HG03103 (cell line): ENCODE results near the gene RITA1.

Experiments
- ATAC-seq: cut with Tn5 transposase; IDR thresholded peaks from one replicate; pipeline ENCODE4 v1.9.1; 2021; ENCODE audit warnings: low read depth; ENCODE audit not compliant: unreplicated experiment

Gene RITA1

DNA sequence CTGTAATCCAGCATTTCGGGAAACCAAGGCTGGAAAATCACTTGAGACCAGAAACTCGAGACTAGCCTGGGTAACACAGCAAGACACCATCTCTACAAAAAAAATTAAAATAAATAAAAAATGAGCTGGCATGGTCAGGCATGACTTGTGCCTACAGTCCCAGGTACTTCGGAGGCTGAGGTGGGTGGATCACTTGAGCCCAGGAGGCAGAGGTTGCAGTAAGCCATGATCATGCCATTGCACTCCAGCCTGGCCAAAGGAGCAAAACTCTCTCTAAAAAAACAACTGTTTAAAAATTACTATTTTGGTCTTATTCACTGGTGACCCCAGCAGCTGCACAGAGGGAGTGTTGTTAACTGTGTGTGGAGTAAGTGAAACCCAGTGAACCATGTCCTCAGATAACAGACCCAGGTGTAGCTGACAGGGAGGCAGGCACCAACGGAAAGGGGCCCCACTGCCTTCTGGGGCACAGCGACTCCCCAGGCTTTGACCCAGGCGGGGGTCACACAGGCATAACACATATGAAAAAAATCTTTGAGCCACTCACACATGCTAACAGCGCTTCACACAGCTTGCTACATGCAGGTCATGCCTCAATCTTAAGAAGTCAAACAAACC, 12.3 kb upstream of the RITA1 start:
- no peak for ATAC-seq

DNA sequence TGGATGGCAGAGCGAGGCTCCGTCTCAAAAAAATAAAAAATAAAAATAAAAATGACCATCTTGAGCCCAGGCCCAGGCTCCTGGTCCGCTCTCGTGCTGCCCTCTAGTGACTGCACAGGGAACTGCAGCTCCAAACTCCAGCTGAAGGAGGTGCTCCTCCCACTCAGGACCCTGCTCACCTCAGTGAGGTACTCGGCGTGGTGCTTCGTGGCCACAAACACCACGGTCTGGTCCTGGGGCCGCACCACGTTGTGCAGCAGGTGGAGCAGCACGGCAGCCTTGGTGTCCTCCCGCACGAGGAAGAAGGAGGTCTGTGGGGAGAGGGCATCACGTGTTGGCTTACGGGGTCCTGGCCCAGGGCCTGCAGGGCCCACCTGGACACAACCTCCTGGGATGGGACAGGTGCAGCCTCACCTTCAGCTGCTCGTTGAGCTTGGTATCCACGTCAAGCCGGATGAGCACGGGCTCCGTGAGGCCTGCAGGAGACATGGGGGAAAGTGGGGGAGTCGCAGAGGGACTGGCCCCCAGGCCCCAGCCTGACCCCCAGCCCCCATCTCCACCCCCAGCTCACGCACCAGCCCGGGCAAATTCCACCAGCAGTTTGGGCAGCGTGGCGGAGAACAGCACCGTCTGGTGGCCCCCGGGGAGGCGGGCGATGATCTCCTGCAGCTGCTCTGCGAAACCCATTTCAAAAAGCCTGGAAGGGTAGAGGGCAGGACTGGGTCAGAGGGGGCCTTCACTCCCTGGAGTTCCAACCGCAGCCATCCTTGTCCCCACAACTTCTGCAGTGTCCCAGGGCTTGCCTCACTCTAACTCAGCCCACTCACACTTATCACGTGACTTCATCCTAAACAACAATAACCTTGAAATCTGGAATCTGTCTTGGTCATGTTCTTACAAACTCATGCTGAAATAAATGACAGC, 10.8 kb upstream of the RITA1 start:
- no peak for ATAC-seq

DNA sequence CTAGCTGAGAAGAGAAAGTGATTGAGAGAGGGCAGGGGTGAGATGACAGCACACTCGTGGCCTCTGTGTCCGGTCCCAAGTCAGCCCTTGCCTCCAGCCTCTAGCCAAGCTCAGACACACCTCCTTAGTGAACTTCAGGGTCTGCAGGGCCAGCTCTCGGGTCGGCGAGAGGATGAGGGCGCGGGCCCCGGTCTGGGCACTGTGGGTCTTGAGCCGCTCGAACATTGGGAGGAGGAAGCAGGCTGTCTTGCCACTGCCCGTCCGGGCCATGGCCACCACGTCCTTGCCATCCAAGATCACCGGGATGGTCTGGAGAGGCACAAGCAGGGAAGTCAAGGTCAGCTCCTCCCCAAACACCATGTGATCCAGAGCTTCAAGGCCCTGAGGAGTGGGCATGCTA, 6.5 kb upstream of the RITA1 start:
- no peak for ATAC-seq

DNA sequence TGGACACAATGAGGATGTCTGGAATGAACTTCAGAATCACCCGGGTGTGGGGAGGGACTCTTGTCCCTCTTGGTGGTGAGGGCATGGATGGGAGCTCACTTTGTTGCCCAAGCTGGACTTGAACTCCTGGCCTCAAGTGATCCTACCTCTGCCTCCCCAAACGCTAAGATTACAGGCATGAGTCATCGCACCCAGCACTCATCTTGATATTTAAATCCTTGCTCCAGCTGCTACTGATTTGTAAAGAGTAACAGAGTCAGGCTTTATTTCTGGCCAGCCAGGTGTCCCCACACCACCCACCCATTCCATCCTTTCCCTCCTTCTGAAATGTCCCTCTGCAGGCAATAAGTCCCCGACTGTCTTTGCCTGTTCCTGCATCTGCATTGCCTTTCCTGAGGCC, 5.2 kb upstream of the RITA1 start:
- no peak for ATAC-seq

DNA sequence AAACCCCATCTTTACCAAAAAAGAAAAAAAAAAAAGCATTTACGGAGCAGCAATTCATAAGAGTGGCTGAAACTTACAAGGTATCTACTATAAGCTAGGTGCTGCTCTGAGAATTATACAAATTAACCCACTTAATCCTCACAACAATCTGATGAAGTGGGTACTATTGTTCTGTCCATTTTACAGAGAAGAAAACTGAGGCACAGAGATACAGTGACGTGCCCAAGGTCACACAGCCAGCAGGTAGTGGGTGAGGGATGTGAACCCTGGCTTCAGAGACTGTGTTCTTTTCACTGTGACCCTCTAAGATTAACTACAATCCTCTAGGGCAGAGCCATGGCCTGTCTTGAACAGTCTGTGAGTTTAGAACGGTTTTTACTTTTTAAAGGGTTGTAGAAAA, 3.5 kb upstream of the RITA1 start:
- ATAC-seq: no peak

DNA sequence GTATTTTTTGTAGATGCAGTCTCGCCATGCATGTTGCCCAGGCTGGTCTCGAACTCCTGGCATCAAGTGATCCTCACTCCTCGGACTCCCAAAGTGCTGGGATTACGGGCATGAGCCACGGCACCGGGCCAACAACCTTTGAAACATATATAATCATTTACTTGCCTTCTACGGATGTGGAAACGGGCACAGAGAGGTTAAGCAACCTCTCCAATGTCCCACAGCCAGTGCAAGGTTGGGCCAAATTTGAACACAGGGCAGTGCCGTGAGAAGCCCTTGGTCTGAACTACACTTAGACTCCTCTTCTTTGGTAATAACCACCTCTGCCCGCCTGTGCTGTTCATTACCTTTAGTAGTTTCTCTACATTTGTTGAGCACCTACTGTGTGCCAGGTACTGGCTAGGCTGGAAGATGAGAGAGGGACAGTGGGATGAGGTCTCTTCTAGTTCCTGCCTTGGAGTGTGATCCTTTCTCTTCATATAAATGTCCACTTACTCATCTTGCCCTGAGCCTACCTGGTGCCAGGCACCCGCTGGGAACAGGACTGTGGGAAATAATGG, 2.4 kb upstream of the RITA1 start:
- ATAC-seq: no peak

DNA sequence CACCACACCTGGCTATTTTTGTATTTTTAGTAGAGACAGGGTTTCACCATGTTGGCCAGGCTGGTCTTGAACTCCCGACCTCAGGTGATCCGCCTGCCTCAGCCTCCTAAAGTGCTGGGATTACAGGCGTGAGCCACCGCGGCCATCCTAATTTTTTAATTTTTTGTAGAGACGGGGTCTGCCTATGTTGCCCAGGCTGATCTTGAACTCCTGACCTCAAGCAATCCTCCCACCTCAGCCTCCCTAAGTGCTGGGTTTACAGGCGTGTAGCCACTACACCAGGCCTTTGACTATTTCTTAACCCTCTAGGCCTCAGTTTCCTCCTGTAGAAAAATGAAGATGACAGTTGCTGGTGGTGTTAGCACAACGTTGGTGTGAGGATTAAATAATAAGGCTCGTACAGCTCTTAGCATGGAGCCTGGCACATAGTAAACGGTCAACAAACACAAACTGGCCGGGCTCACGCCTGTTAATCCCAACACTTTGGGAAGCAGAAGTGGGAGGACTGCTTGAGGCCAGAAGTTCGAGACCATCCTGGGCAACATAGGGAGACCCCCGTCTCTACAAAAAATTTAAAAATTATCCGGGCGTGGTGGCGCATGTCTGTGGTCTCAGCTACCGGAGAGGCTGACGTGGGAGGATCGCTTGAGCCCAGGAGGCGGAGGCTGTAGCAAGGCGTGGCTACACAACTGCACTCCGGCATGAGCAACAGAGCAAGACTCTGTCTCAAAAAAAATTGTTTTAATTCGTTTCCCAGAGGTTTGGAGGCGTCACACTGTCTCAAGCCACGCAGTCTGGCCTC, 1.2 kb upstream of the RITA1 start:
- peak; percentile 31 for ATAC-seq

DNA sequence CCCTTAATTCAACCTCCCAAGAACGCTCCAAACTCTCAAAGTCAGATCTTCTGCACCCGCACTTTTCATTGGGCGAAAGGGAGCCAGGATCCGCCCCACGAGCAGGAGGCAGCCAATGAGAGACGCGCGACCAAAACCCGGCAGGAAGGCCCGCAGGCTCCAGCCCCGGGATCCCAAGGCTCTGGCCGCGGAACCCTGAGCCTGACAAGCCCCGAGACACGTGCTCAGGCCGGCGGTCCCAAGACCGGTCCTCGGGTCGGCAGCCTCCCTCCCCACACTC, 681 bp upstream of the RITA1 start:
- peak; percentile 72 for ATAC-seq

DNA sequence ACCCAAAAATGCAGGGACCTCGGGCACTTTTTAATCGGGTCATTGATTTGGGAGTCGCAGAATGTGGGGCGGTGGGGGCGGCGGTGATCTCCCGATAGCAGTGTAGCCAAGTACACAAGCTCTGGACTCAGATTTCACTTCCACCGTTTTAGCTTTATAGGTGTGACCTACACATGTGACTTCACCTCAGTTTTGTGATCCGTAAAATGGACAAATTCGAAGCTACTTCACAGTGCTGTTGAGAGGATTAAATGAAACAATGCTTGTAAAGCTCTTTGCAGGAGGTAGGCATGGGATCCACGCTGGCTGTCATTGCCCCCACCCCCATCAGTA, 478 bp downstream of the RITA1 start:
- no peak for ATAC-seq

DNA sequence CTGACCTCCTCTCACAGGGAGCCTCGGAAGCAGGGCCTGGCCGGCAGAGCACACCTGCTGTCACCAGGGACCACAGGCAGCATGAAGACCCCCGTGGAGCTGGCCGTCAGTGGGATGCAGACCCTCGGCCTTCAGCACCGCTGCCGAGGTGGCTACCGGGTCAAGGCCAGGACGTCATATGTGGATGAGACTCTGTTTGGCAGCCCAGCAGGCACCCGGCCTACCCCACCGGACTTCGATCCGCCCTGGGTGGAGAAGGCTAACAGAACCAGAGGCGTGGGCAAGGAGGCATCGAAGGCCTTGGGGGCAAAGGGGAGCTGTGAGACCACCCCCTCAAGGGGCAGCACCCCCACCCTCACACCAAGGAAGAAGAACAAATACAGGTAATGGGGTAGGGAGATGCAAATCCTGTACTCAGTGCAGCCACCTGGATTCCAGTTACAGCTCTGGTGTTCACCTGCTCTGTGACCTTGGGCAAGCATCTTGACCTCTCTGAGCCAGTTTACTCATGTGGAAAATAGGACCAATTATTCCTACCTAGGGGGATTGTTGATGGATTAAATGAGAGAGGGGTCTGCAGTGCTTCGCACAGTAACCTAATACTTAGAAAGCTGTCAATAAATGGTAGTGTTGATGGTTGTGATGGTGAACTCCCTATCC, 1.3 kb downstream of the RITA1 start:
- no peak for ATAC-seq

DNA sequence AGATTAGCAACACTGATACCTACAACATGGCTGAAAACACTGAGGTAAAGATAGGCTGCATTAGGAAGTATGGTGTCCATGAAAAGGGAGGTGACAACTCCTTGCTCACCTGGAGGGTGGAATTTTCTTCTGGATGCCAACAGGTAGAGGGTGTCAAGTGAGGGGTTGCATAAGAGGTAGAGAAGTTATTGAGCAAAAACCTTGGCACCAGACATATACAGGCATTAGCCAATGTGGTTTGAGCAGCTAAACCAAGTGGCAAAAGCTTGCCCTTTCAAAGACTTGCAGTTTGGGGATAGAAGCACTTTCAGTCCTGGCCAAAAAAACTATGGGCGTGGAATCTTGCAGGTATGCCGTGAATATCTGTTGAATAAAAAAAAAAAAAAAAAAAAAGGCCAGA, 3.8 kb downstream of the RITA1 start:
- ATAC-seq: no peak

DNA sequence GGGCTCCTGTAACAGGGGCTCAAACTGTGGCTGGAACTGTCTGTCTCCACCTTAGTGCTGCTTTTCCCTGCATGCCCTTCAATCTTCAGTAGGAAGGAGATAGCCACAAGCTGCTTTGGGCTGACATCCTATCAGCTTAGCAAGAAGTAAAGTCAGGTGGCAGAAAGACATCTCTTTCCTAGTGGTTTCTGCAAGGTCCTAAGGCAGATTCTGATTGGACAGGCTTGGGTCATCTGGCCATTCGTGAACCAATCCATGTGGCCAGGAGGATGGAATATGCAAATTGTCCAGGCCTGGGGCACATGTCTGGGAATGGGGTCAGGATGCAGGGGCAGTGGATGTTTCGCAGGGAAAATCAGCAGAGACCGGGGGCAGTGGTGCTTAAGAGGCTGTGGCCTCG, 5.2 kb downstream of the RITA1 start:
- no peak for ATAC-seq

DNA sequence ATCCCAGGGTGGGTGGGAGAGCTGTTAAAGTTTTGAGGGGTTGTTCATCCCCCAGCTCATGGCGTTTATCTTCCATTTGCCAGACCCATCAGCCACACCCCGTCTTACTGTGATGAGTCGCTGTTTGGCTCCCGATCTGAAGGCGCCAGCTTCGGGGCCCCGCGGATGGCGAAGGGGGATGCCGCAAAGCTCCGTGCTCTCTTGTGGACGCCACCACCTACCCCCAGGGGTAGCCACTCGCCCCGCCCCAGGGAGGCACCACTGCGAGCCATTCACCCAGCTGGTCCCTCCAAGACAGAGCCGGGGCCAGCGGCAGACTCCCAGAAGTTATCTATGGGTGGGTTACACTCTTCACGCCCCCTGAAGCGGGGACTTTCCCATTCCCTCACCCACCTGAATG, 5.7 kb downstream of the RITA1 start:
- no peak for ATAC-seq

DNA sequence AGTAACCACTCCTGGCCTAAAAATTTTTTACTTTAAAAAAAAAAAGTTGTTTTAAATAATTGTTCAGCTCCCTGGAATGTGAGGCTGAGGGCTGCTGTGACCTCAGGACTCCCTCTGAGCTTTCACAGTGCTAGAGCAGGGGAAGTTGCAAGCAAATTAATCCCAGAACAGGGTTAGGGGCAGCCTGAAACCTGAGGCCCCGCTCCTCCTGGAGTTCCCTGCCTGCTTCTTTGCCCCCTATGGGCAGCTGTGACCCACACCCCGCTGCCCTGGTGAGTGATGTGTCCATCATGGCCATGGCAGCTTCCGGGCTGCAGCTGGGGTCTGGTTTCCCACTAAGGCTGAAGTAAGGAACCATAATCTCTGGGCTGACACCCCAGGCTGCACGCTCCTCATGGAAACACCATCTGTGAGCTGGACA, 9.5 kb downstream of the RITA1 start:
- ATAC-seq: no peak

DNA sequence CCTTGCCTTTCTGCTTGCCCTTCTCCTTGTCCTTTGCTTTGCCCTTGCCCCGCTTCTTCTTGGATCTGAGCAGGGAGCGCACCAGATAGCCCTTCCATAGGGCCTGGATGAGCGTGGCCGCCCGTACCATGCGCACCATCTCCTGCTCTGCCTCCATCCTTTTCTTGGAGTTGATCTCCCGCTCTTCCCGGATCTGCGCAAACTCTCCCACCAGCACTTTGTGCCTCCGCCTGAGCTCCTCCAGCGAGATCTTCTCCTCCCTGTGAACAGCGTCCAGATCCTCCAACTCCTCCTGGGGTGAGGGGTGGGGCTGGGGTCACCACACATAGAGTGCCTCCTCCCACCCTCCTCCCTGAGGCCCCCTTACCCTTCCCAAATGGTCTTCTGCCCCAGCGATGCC, 10.1 kb downstream of the RITA1 start:
- no peak for ATAC-seq

DNA sequence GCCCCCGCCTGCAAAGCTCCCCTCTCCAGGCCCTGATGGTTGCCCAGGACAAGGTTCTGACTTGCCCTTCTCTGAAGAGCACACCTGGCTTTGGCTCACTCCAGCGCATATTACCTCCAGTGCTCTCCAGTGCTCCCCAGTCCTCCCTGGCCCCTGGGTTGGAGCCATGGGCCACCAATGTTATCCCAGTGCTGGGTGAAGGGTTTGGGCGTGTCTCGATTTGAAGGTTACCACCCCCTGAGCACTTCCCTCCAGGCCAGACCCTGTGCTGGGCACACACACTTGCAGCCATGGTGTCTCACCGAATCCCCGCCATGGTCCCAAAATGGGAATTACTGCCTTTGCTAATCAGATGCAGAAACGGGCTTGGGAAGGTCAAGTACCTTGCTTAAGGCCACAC, 11.1 kb downstream of the RITA1 start:
- no peak for ATAC-seq

DNA sequence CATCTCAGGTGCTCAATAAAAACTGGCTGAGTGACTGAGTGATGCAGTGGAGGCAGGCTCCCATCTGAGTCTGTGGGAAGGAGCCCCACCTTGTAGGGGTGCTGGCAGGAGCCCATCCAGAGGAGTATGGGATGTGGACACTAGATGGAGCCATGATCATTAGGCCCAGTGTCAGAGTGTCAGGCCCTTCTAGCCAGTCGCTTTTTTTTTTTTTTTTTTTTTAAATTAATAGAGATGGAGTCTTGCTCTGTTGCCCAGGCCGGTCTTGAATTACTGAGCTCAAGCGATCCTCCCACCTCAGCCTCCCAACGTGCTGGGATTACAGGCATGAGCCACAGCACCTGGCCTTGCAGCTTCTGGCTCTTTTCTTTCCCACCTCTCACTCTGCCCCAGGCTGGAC, 11.5 kb downstream of the RITA1 start:
- no peak for ATAC-seq

DNA sequence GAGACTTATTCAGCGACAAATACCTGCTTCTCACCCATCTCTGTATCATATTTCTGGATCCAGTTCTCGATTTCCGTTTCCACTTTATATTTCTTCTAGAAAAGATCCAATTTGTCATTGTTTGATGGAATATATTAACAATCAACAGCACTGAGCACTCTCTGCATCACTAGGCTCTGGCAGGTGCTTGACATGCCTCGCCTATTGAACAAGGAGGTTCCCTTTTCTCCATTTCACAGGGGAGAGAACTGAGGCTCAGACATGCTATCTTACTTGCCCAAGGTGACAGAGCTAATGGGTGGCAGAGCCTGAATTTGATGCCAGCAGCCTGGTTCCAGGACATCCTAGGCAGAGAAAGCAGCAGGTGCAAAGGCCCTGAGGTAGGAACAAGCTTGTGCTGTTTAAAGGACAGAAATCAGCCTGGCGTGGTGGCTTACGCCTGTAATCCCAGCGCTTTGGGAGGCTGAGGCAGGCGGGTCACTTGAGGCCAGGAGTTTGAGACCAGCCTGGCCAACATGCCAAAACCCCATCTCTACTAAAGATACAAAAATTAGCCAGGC, 12.1 kb downstream of the RITA1 start:
- ATAC-seq: no peak

DNA sequence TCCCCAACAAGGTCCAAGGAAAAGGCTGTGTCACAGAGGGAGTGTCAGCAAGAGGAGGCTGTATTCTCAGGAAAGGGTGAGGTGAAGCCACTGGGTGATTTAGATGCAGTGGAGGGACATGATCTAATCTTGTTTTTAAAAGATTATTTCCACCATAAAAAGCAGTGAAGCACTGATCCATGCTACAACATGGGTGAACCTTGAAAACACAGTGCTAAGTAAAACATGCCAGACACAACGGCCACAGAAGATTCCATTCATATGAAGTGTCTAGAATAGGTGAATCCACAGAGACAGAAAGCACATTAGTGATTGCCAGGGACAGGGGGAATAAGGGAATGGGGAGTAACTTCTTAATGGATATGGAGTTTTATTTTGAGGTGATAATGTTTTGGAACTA, 12.8 kb downstream of the RITA1 start:
- ATAC-seq: no peak

DNA sequence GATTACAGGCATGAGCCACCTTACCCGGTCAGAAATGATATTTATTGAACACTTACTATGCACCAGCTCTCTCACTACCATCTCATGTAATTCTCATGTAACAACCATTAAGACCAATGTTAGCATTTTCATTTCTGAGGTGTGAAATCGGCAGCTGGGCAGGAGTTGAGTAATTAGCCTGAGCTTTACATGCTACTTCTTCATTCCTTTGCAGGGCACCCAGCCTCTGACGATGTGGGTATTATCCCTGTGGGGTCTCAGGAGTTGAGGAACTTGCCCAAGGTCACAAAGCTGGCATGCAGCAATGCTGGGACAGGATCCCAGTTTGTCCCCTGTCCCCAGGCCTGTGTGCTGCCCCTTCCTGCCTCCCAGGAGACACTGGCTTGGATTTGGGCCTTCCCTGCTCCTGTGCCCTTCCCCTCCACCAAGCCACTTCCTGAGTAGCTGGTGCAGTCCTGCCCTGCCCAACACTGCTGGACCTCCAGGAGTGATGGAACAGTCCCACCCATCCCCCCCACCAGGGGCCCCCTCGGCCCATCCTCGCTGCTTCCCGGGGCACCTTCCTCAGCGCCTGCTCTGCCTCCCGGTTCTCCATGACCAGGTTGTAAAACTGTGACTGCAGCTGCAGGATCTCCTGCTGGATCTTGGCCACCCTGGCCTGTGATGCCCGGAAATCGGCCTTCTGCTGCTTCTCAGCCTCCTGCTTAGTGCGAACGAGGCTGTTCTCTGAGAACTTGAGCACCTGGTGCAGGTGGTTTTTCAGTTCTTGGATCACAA, 14.7 kb downstream of the RITA1 start:
- no peak for ATAC-seq
